ENCODE results near the gene GLI3. TPM values are rescaled to one million over a fixed set of nuclear protein-coding genes. Genes with fewer than 3 reads are reported as not detected.

Gene GLI3
- total RNA-seq, 1 donor from 2014 or later = not detected

DNA sequence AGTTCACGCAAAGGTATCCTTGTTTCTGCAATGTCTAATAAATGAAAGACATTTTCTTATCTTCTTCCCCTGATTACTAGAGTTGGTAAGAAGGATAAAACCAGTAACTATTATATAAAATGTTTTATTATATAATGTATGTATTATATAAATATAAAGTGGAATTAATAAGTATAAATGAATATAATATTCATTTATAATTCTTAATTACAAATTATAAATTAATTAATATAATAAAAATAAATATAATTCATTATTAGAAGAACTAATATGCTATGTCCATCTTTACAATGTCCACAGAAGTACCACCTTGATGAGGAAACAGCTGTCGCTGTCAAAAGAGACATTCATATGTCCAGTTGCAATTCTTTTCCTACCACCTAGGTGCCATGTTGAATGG, 177.7 kb downstream of the GLI3 start:
- no peak for DNase-seq (ENCODE audit: low spot score)
- H3K27ac Mint-ChIP-seq = no peak overlapping the region
- intact Hi-C loops (cut with micrococcal nuclease) = no loop called here
- H3K4me3 Mint-ChIP-seq = no peak overlapping the region
- H3K9me3 Mint-ChIP-seq = no peaks in the 10 kb centered on the region
- no peaks in the 10 kb centered on the region for H3K36me3 Mint-ChIP-seq (ENCODE audit: low read depth)
- H3K4me1 Mint-ChIP-seq (ENCODE audit: low read depth) = no peaks in the 10 kb centered on the region
- no peaks in the 10 kb centered on the region for H3K27me3 Mint-ChIP-seq (ENCODE audit: insufficient read depth)

DNA sequence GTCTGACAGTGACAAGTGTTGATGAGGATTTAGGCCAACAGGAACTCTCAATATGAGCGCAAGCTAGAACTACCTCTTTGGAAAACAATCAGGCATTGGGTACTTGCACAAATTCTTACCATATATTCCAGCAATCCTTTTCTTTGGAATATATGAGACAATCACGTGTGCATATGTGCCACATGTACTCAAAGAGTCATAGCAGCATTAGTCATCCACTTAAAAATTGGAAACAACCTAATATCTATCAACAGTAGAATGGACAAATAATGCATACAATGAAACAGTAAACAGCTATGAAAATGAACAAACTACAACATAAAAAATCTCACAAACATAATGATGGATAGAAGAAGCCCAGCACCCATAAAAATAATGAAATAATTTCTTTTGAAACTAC, 179.7 kb downstream of the GLI3 start:
- no peak for DNase-seq (ENCODE audit: low spot score)
- no peaks in the 10 kb centered on the region for H3K4me1 Mint-ChIP-seq (ENCODE audit: low read depth)
- intact Hi-C loops (cut with micrococcal nuclease) = no loop called here
- H3K4me3 Mint-ChIP-seq = no peak overlapping the region
- H3K27ac Mint-ChIP-seq = no peak overlapping the region
- H3K27me3 Mint-ChIP-seq (ENCODE audit: insufficient read depth) = peaks cover 2% of the 10 kb centered on the region
- H3K9me3 Mint-ChIP-seq = no peaks in the 10 kb centered on the region
- H3K36me3 Mint-ChIP-seq (ENCODE audit: low read depth) = no peaks in the 10 kb centered on the region

DNA sequence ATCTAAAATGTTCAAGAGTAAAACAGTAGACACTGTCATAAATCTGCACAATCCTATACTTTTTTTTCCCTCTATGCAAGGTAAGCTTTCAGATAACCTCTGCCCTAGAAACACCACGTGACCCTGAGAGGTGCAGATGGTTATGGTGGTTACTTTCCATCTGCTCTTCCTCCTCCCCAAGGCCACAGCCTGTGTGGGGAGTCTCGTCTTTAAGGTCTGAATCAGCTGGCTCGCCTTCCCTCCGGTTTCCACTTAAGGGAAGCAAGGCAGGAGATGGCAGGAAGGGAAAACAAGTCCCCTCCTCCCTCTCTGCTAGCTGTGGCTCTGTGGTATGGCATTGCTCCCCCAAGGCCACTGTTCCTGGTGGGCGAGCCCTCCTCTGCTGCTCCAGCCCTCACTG, 181.8 kb downstream of the GLI3 start:
- Mint-ChIP-seq H3K27me3 (ENCODE audit: insufficient read depth) (peaks cover 2% of the 10 kb centered on the region), H3K27ac (no peak overlapping the region), H3K4me1 (ENCODE audit: low read depth) (no peaks in the 10 kb centered on the region), H3K36me3 (ENCODE audit: low read depth) (no peaks in the 10 kb centered on the region), H3K9me3 (no peaks in the 10 kb centered on the region), H3K4me3 (no peak overlapping the region)
- DNase-seq (ENCODE audit: low spot score) = no peak
- intact Hi-C loops (cut with micrococcal nuclease) = no loop called here

DNA sequence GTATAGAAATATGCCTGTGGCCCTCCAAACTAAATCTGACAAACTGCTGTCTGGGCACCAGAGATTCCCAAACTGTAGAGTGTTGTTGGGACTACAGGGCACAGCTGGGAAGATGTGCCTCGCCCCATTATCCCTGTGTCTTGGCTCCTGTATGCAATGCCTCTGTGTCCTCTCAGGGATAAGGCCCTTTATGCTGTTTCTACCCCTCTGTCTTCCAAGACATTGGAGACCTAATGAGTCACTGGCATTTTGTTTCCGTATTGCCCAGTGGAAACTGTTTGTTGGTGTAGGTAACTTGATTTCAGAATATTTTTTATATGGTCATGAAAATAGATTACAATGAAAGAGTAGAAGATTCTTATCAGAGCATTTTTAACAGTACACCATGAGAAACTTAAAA, 183.2 kb downstream of the GLI3 start:
- H3K9me3 Mint-ChIP-seq = no peaks in the 10 kb centered on the region
- H3K4me1 Mint-ChIP-seq (ENCODE audit: low read depth) = no peaks in the 10 kb centered on the region
- no peak for DNase-seq (ENCODE audit: low spot score)
- intact Hi-C loops (cut with micrococcal nuclease) = no loop called here
- peaks cover 2% of the 10 kb centered on the region for H3K27me3 Mint-ChIP-seq (ENCODE audit: insufficient read depth)
- no peak overlapping the region for H3K27ac Mint-ChIP-seq
- H3K4me3 Mint-ChIP-seq = no peak overlapping the region
- H3K36me3 Mint-ChIP-seq (ENCODE audit: low read depth) = no peaks in the 10 kb centered on the region

GRCh38 chr7:42049761-42050160, 187.2 kb downstream of the GLI3 start:
- Mint-ChIP-seq H3K9me3 (no peaks in the 10 kb centered on the region), H3K4me1 (ENCODE audit: low read depth) (no peaks in the 10 kb centered on the region), H3K27ac (no peak overlapping the region), H3K36me3 (ENCODE audit: low read depth) (no peaks in the 10 kb centered on the region), H3K4me3 (no peak overlapping the region), H3K27me3 (ENCODE audit: insufficient read depth) (peaks cover 2% of the 10 kb centered on the region)
- intact Hi-C loops (cut with micrococcal nuclease) = no loop called here
- no peak for DNase-seq (ENCODE audit: low spot score)

DNA sequence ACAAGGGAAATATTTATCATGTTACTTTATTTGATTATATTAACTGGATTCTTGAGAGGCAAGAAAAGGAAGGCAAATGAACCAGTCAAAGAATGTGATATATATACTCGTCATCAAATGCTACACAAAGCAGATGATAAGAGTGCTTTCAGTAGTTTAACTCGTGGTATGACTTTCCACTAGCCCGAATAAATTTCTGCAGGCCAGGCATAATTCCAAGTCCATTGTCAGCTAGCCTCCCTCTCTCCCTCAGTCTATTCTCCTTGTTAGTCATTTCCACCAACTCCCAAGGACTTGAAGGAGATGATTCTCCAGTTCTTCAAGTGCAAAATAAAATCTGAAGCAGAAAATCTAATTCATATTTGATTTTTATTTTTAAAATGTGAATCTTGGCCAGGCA, 190.5 kb downstream of the GLI3 start:
- DNase-seq (ENCODE audit: low spot score) = no peak
- Mint-ChIP-seq H3K4me3 (no peak overlapping the region), H3K4me1 (ENCODE audit: low read depth) (no peaks in the 10 kb centered on the region), H3K36me3 (ENCODE audit: low read depth) (no peaks in the 10 kb centered on the region), H3K27me3 (ENCODE audit: insufficient read depth) (no peaks in the 10 kb centered on the region), H3K9me3 (no peaks in the 10 kb centered on the region), H3K27ac (no peak overlapping the region)
- intact Hi-C loops (cut with micrococcal nuclease) = no loop called here

DNA sequence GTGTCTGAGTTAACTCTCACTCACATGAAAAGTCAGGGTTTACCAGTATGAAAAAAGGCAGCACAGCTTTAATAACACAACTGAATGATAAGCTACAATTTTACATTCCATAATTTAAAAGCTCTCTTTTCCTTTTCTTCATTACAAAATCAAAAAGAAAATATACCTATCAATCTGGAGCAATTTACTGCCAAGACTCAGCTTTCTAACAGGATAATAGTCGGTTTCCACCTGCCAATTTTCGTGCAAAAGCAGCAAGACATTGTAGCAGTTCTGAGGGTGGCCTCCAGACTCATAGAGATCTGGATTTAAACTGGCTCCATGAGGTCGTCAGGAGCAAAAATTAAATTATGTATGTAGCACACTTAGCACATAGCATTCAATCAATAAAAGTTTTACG, 191.0 kb downstream of the GLI3 start:
- no peaks in the 10 kb centered on the region for H3K27me3 Mint-ChIP-seq (ENCODE audit: insufficient read depth)
- no peak overlapping the region for H3K4me3 Mint-ChIP-seq
- no peaks in the 10 kb centered on the region for H3K4me1 Mint-ChIP-seq (ENCODE audit: low read depth)
- intact Hi-C loops (cut with micrococcal nuclease) = no loop called here
- no peaks in the 10 kb centered on the region for H3K9me3 Mint-ChIP-seq
- H3K27ac Mint-ChIP-seq = no peak overlapping the region
- no peaks in the 10 kb centered on the region for H3K36me3 Mint-ChIP-seq (ENCODE audit: low read depth)
- DNase-seq (ENCODE audit: low spot score) = no peak

GRCh38 chr7:42039921-42040320, 197.1 kb downstream of the GLI3 start:
- Mint-ChIP-seq H3K36me3 (ENCODE audit: low read depth) (no peaks in the 10 kb centered on the region), H3K9me3 (no peaks in the 10 kb centered on the region), H3K27me3 (ENCODE audit: insufficient read depth) (no peaks in the 10 kb centered on the region), H3K4me1 (ENCODE audit: low read depth) (no peaks in the 10 kb centered on the region), H3K4me3 (no peak overlapping the region), H3K27ac (no peak overlapping the region)
- intact Hi-C loops (cut with micrococcal nuclease) = no loop called here
- no peak for DNase-seq (ENCODE audit: low spot score)

DNA sequence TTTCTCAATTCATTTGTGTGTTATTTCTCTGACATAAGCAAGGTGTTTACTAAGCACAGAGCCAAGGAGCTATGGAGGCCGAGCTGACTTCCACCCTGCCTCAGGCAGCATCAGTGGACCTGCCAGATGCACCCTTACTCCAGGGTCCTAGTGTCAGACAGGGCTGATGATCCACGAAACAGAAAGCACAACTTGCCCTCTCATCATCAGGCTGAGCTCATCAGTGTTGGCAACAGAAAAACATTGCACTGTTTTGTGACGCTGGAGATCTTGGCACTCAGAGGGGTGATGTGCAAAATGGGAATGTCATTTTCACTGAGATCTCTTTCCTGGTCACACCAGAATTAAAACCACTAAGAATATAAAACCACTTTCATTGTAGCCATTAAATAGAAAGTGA, 201.8 kb downstream of the GLI3 start:
- Mint-ChIP-seq H3K4me1 (ENCODE audit: low read depth) (no peaks in the 10 kb centered on the region), H3K27me3 (ENCODE audit: insufficient read depth) (no peaks in the 10 kb centered on the region), H3K4me3 (no peak overlapping the region), H3K36me3 (ENCODE audit: low read depth) (no peaks in the 10 kb centered on the region), H3K9me3 (no peaks in the 10 kb centered on the region), H3K27ac (no peak overlapping the region)
- DNase-seq (ENCODE audit: low spot score) = no peak
- intact Hi-C loops (cut with micrococcal nuclease) = no loop called here

DNA sequence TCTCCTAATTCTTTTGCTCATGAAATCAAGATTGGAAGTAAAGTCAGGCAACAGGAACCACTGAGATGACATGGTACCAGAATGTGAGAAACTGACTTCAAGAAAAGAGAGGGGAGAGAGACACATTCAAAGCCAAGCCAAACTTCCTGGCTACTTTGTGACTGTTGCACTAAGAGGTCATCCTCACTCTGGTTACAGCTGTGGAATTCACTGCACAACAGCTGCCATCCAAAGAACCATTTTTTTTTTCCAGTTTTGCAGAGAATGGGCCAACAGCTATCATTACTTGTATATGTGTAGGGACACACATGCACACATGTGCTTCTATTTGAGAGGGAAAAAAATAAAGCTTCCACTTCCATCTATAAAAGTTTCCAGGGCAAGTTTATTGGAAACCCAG, 203.5 kb downstream of the GLI3 start:
- no peaks in the 10 kb centered on the region for H3K9me3 Mint-ChIP-seq
- no peaks in the 10 kb centered on the region for H3K27me3 Mint-ChIP-seq (ENCODE audit: insufficient read depth)
- no peaks in the 10 kb centered on the region for H3K4me1 Mint-ChIP-seq (ENCODE audit: low read depth)
- DNase-seq (ENCODE audit: low spot score) = no peak
- intact Hi-C loops (cut with micrococcal nuclease) = no loop called here
- no peak overlapping the region for H3K27ac Mint-ChIP-seq
- no peak overlapping the region for H3K4me3 Mint-ChIP-seq
- H3K36me3 Mint-ChIP-seq (ENCODE audit: low read depth) = no peaks in the 10 kb centered on the region

DNA sequence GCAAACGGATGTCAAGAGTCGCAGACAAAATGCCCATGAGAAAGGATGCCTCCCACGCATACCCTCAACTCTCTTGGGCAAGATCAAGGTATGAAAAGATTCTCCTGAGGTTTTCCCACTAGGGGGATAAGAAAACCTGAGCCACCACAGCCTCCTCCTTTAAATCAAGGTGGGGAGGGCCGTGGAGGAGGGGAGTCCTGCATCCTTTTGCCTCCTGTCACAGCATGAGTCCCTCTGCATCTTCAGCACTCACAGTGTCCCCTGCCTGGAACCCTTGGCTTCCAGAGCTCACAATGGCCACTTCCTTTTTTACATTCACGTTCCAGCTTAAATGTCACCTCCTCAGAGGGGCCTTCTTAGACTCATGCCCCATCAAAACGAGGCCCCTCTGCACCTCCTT, 207.6 kb downstream of the GLI3 start:
- intact Hi-C loops (cut with micrococcal nuclease) = no loop called here

GRCh38 chr7:42027521-42027920, 209.5 kb downstream of the GLI3 start:
- H3K27me3 Mint-ChIP-seq (ENCODE audit: insufficient read depth) = no peaks in the 10 kb centered on the region
- no peak for DNase-seq (ENCODE audit: low spot score)
- H3K4me3 Mint-ChIP-seq = no peak overlapping the region
- no peaks in the 10 kb centered on the region for H3K9me3 Mint-ChIP-seq
- no peak overlapping the region for H3K27ac Mint-ChIP-seq
- H3K4me1 Mint-ChIP-seq (ENCODE audit: low read depth) = no peaks in the 10 kb centered on the region
- intact Hi-C loops (cut with micrococcal nuclease) = no loop called here
- H3K36me3 Mint-ChIP-seq (ENCODE audit: low read depth) = no peaks in the 10 kb centered on the region

More for the DNA sequence above, 207.6 kb downstream of the GLI3 start:
- no peaks in the 10 kb centered on the region for H3K4me1 Mint-ChIP-seq (ENCODE audit: low read depth)
- H3K27me3 Mint-ChIP-seq (ENCODE audit: insufficient read depth) = no peaks in the 10 kb centered on the region
- no peaks in the 10 kb centered on the region for H3K36me3 Mint-ChIP-seq (ENCODE audit: low read depth)
- H3K9me3 Mint-ChIP-seq = no peaks in the 10 kb centered on the region
- no peak overlapping the region for H3K27ac Mint-ChIP-seq
- DNase-seq (ENCODE audit: low spot score) = no peak
- H3K4me3 Mint-ChIP-seq = no peak overlapping the region

DNA sequence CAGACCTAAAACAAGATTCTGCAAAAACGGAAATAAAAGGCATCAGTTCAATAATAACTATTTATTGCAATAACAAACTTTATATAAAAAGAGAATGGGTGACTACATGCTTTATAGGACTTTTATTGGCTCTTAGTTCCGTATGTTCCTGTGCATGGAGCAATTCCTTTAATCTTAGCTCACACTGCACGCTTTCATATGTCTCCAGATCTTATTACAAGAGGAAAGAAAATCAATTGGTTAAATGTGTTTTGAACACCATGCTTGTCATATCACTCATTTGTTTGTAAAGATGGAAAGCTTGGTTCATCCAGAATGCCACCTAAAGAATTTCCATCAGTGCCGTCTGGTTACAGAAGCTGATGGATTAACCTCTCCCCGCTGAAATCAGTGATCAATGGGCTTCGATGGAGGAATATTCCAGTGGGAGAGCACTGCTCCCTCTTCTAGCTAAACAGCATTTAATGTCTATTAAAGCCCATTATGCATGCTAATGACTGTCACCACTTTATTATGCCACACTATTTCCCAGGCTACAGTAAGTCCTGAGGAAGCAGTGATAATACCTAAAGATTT, 210.3 kb downstream of the GLI3 start:
- no peaks in the 10 kb centered on the region for H3K36me3 Mint-ChIP-seq (ENCODE audit: low read depth)
- no peak for DNase-seq (ENCODE audit: low spot score)
- H3K4me3 Mint-ChIP-seq = no peak overlapping the region
- H3K27me3 Mint-ChIP-seq (ENCODE audit: insufficient read depth) = no peaks in the 10 kb centered on the region
- intact Hi-C loops (cut with micrococcal nuclease) = no loop called here
- H3K9me3 Mint-ChIP-seq = no peaks in the 10 kb centered on the region
- no peaks in the 10 kb centered on the region for H3K4me1 Mint-ChIP-seq (ENCODE audit: low read depth)
- no peak overlapping the region for H3K27ac Mint-ChIP-seq

- Mint-ChIP-seq H3K27ac (no peak overlapping the region), H3K4me1 (ENCODE audit: low read depth) (no peaks in the 10 kb centered on the region), H3K9me3 (no peaks in the 10 kb centered on the region), H3K4me3 (no peak overlapping the region), H3K36me3 (ENCODE audit: low read depth) (no peaks in the 10 kb centered on the region), H3K27me3 (ENCODE audit: insufficient read depth) (no peaks in the 10 kb centered on the region)
- DNase-seq (ENCODE audit: low spot score) = no peak
- intact Hi-C loops (cut with micrococcal nuclease) = no loop called here
Observed at GRCh38 chr7:42025635-42026375, 211.2 kb downstream of the GLI3 start.

Measured in activated T-helper 1 cell treated with anti-CD3 and anti-CD28 coated beads, Interleukin-12 subunit alpha, Interleukin-12 subunit beta, Interleukin-2, Interleukin-4 antibody, amounts not matched to agents 30 ng/mL and 10 ng/mL and 1 ng/mL, durations not matched to agents 14 hours and 24 hours and 36 hours (primary cell).